SH-SY5Y (cell line): Measurements from ENCODE around the gene GPC5.

Experiments used
- GATA2 ChIP-seq: IDR thresholded peaks from 2 replicates; pipeline ENCODE4 v1.6.1; 2011; ENCODE audit warnings: mild to moderate bottlenecking, low read depth, low read length
- GATA3 ChIP-seq: IDR thresholded peaks from 2 replicates; pipeline ENCODE4 v1.6.1; 2011; ENCODE audit warnings: low read depth, mild to moderate bottlenecking, low read length, moderate library complexity

- TF ChIP-seq GATA2 (no peak), GATA3 (no peak)
Observed at GRCh38 chr13:92640936-92641335, 1242.5 kb downstream of the GPC5 start.
